Activated naive CD4-positive, alpha-beta T cell treated with anti-CD3 and anti-CD28 coated beads for 36 hours (primary cell): ENCODE results near the gene ME3. TPM values are rescaled to one million over a fixed set of nuclear protein-coding genes. Genes with fewer than 3 reads are reported as not detected.
A peak's percentile ranks its signal among the peaks of the same experiment; 100 is the strongest.

ENCODE experiments used
- CTCF ChIA-PET: fragments of 350-600 bp; sonication (Branson Sonifier 250); formaldehyde crosslinking; loops from one replicate; lab custom pipeline; 2021; ENCODE audit warnings: antibody characterized with exemption; lab: Charles Lee
- DNase-seq: peaks from one replicate; pipeline ENCODE4 v3.0.0-alpha.2; 2020
- H3K27ac Mint-ChIP-seq: one replicate; pipeline ENCODE4 v1.8.0; 2021; ENCODE audit warnings: mild to moderate bottlenecking, mixed read lengths
- H3K27me3 Mint-ChIP-seq: one replicate; pipeline ENCODE4 v1.8.0; 2021; ENCODE audit warnings: low read depth, mixed read lengths
- H3K36me3 Mint-ChIP-seq: one replicate; pipeline ENCODE4 v1.8.0; 2021; ENCODE audit warnings: low read depth, mixed read lengths
- H3K4me1 Mint-ChIP-seq: one replicate; pipeline ENCODE4 v1.8.0; 2021; ENCODE audit warnings: low read depth, mixed read lengths
- H3K4me3 Mint-ChIP-seq: one replicate; pipeline ENCODE4 v1.8.0; 2021; ENCODE audit warnings: mild to moderate bottlenecking, moderate library complexity, mixed read lengths
- H3K9me3 Mint-ChIP-seq: one replicate; pipeline ENCODE4 v1.8.0; 2021; ENCODE audit warnings: mixed read lengths
- intact Hi-C: fragments of 100-400 bp; cut with micrococcal nuclease; formaldehyde crosslinking; loops from one replicate; pipeline ENCODE4 v1.15.1; 2023
- total RNA-seq, 2 experiments: library from RNA; stranded (reverse); gene quantifications; one replicate each; pipeline ENCODE4 v1.2.3, GENCODE V29; 2021

The ME3 gene
- total RNA-seq, 2 experiments from 2014 or later, result 6.0 to 6.7 TPM

DNA sequence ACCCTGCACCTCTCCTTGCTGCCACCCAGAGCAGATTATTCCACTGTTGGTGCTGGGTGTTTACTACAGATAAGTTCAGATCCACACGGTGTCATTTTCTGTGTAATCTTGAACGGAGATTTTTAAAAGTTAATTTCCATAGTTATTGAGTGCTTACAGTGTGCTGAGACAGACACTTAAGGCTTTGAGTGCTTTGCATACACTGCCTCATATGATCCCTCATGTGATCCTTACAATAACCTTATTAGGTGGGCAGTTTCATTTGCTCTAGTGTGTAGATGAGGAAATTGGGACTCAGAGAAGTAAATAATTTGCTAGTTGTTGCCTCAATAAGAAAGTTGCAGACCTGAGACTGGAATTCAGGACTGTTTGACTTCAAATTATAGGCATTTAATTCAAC is 32.3 kb upstream of the ME3 start:
- Mint-ChIP-seq H3K4me1 (peaks cover 1% of the 10 kb centered on the region), H3K27ac (no peak overlapping the region), H3K36me3 (no peaks in the 10 kb centered on the region), H3K4me3 (no peak overlapping the region), H3K9me3 (no peaks in the 10 kb centered on the region), H3K27me3 (peaks cover 13% of the 10 kb centered on the region)
- no peak for DNase-seq
- intact Hi-C loops, result no loop called here
- CTCF ChIA-PET, result interaction anchor here (0.7 to 1.1 kb wide), 2 partner anchors 13 to 34 kb away, joined by 3 read pairs; no protein-coding TSS in a partner anchor

DNA sequence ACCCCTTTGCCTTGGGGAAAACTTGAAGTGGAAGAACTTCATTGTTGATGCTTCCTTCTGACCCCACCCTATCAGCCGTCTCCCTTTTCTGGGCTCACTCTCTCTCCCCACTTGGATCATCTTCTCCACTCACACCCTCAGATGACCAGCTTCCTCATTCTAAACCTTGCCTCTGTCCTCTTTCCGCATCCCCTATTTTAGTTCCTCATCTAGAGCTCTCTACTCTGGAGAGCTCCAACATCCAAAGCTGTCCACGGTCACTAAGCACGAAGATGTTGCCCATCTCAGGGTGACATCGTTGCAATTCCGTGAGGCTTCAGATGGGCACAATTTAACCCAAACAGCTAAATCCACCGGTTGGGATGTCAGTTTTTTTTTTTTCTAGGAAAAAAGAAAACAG is 31.6 kb upstream of the ME3 start:
- CTCF ChIA-PET, result interaction anchor here (0.6 to 0.7 kb wide), 2 partner anchors 33 to 896 kb away, joined by 3 read pairs; no protein-coding TSS in a partner anchor
- intact Hi-C loops, result no loop called here
- Mint-ChIP-seq H3K27ac (no peak overlapping the region), H3K4me1 (peaks cover 3% of the 10 kb centered on the region), H3K4me3 (no peak overlapping the region), H3K9me3 (no peaks in the 10 kb centered on the region), H3K36me3 (no peaks in the 10 kb centered on the region), H3K27me3 (peaks cover 13% of the 10 kb centered on the region)
- no peak for DNase-seq

DNA sequence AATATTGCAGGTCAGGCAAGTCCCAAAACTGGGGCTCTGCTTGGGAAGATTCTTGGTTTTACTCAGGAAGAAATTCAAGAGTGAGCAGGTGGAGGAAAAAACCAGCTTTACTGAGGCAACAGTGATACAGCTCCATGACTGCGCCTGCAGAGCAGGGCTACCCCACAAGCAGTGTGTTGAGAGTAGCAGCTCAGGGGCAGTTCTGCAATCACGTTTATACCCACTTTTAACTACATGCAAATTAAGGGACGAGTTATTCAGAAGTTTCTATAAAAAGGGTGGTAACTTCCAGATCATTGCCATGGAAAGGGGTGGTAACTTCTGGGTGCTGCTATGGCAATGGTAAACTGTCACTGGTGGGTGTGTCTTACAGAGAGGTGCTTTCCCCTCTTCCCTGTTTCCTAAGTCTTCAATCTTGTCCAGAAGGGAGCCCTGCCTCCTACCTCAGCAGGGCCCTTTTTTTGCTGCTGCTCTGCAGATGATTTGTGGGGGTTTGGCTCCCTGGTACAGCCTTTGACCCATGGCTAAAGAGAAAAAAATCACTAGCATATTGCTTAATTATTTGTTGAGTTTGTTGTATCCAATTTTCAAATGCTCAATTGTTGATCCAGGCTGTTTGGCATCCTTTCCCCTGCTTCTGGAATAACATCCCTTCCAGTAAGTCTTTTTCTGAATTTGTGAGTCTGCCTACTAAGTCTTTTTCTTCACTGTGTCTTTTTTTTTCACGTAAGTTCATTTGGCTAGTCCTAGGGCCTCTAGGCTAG is 30.0 kb upstream of the ME3 start:
- intact Hi-C loops, result no loop called here
- no peaks in the 10 kb centered on the region for H3K9me3 Mint-ChIP-seq
- no peaks in the 10 kb centered on the region for H3K36me3 Mint-ChIP-seq
- no peak for DNase-seq
- H3K4me1 Mint-ChIP-seq, result peaks cover 6% of the 10 kb centered on the region
- CTCF ChIA-PET, result no interaction called here
- H3K27ac Mint-ChIP-seq, result no peak overlapping the region
- H3K27me3 Mint-ChIP-seq, result peaks cover 13% of the 10 kb centered on the region
- no peak overlapping the region for H3K4me3 Mint-ChIP-seq

DNA sequence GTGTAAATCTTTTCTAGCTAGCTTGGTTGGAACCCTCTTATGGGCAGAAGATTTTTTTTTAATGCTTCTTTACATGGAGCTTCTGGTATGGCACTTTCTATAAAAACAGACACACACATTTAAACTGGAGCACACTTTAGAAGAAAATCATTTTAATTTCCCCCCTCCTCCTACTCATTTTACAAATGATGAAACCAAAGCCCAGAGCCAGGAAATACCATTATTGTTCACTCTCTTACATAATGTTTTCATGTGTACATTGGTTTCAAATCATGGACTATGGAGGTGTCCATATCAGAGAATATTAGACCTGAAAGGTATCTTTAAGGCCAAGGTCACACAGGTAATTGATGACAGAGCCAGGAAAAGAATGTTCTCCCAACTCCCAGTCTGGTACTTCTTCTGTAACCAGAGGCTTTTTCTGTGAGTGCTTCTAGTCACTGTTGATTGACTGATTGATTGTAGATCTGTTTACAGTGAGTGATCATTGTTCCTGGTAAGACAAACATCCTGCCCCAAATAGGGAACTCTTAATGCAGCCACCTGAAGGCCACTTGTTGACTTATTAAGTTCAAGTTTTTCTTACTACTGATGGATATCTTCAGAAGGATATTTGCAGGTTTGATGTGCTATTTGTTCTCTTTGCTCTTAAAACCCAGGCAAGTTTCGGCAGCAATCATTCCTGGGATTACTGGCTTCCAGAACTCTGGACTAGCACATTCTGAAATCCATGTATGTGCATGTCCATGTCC is 26.8 kb upstream of the ME3 start:
- intact Hi-C loops, result no loop called here
- H3K4me3 Mint-ChIP-seq, result no peak overlapping the region
- CTCF ChIA-PET, result no interaction called here
- H3K27me3 Mint-ChIP-seq, result peaks cover 4% of the 10 kb centered on the region
- H3K9me3 Mint-ChIP-seq, result no peaks in the 10 kb centered on the region
- DNase-seq, result no peak
- H3K4me1 Mint-ChIP-seq, result peaks cover 6% of the 10 kb centered on the region
- H3K27ac Mint-ChIP-seq, result no peak overlapping the region
- H3K36me3 Mint-ChIP-seq, result no peaks in the 10 kb centered on the region

DNA sequence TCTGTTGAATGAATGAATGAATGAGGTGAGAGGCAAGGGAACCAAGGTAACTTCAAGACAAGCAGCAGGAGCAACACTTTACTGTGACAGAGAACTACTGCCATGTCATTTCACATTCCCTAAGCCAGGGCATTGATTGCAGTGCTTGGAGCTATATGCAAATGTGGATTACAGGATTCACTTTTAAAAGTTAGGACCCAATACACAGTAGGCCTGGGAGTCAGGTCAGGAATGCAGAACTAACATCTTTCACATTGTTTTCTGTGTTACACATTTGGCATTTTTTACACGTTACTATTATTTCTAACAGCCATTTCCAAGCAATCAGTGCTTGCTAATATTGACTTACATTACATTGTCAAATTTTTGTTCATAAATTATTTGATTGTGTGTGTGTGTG is 26.2 kb upstream of the ME3 start:
- peaks cover 4% of the 10 kb centered on the region for H3K27me3 Mint-ChIP-seq
- H3K27ac Mint-ChIP-seq, result no peak overlapping the region
- no peak overlapping the region for H3K4me3 Mint-ChIP-seq
- no peak for DNase-seq
- intact Hi-C loops, result no loop called here
- H3K36me3 Mint-ChIP-seq, result no peaks in the 10 kb centered on the region
- CTCF ChIA-PET, result no interaction called here
- H3K4me1 Mint-ChIP-seq, result peaks cover 6% of the 10 kb centered on the region
- no peaks in the 10 kb centered on the region for H3K9me3 Mint-ChIP-seq

DNA sequence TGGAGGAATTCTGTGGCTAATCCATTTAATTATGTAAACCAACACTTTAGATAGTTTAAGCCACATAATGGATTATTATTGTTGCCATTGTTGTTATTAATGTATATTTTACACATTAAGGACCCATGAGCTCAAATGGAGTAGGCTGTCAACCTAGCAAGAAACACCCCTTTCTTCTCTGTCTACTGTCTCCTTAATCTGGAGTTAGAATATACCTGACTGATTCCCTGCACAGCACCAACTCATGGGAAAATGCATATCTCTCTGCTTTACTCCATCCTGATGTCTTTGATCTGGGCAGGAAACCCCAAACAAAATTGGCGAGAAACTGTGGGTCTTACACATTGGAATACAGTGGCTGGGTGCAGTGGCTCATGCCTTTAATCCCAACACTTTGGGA is 24.0 kb upstream of the ME3 start:
- Mint-ChIP-seq H3K4me3 (no peak overlapping the region), H3K36me3 (no peaks in the 10 kb centered on the region), H3K4me1 (peaks cover 6% of the 10 kb centered on the region), H3K9me3 (no peaks in the 10 kb centered on the region), H3K27me3 (peaks cover 3% of the 10 kb centered on the region), H3K27ac (no peak overlapping the region)
- DNase-seq, result no peak
- CTCF ChIA-PET, result no interaction called here
- intact Hi-C loops, result no loop called here

DNA sequence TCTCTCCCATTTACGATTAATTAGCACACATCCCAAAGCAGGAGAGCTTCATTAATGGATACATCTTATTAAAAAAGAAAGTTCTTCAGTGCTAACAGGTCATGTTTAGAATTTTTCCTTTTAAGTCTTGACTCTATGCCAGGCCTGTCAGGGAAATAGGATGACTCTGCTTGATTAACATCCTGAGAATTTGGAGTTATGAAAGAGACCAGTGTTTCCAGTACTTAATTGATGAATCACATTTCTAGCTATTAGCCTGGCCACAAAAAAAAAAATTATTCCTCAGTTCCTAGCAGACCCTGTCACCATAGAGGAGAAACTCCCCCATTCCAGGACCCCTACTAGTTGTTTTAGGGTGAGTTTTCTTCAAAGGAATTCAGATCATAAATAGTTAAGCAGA is 23.6 kb upstream of the ME3 start:
- no peak overlapping the region for H3K4me3 Mint-ChIP-seq

DNA sequence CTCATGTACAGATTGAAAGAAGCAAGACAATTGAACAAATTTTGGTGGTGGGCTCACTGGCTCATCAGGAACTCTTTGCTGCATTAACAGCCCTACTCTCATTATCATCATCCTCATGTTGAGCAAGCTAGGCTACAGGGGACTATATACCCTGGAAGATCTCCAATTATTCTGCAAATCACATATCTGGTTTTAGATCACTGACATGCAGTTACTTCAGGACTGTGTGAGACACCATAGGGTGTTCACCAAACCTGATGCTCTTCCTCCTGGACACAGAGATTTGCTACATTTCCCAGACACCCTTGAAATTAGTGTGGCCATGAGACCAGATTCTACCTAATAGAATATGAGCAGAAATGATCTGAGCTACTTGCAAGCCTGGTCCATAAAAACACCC is 23.0 kb upstream of the ME3 start:
- intact Hi-C loops, result no loop called here
- H3K27ac Mint-ChIP-seq, result no peak overlapping the region
- CTCF ChIA-PET, result no interaction called here
- H3K9me3 Mint-ChIP-seq, result no peaks in the 10 kb centered on the region
- no peak for DNase-seq
- H3K4me1 Mint-ChIP-seq, result peaks cover 5% of the 10 kb centered on the region
- H3K4me3 Mint-ChIP-seq, result no peak overlapping the region
- no peaks in the 10 kb centered on the region for H3K36me3 Mint-ChIP-seq
- H3K27me3 Mint-ChIP-seq, result peaks cover 3% of the 10 kb centered on the region

More for the DNA sequence above, 23.6 kb upstream of the ME3 start:
- Mint-ChIP-seq H3K9me3 (no peaks in the 10 kb centered on the region), H3K4me1 (peaks cover 6% of the 10 kb centered on the region), H3K27me3 (peaks cover 3% of the 10 kb centered on the region), H3K36me3 (no peaks in the 10 kb centered on the region), H3K27ac (no peak overlapping the region)
- intact Hi-C loops, result no loop called here
- CTCF ChIA-PET, result no interaction called here
- DNase-seq, result no peak

DNA sequence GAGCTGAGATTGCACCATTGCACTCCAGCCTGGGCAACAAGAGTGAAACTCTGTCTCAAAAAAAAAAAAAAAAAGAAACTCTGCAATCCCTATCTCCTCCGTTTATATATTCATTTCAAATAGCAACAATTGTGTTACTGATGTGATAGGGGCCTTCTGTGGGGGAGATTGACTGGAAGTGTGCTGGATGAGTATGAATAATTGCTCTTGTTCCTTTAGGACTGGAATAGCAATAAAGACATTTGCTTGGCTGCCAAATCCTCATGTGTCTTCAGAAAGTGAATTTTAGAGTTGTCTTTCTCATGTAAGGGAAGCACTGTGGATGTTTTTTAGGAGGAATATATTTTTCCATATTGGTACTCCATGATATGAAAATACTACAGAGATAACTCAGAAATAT is 21.1 kb upstream of the ME3 start:
- intact Hi-C loops, result no loop called here
- DNase-seq, result no peak

DNA sequence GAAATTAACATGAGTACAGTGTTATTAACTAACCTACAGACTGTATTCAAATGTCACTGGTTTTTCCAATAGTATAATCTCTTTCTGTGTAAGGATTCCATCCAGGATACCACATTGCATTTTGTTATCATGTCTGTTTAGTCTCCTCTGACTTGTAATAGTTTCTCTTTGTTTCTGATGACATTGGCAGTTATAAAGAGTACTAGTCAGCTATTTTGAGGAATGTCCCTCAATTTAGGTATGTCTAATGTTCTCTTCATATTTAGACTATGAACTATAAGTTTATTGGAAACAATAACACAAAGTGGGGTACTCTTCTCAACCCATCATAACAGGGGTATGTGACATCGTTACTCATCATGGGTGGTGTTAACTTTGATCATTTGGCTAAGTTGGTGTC is 20.3 kb upstream of the ME3 start:
- Mint-ChIP-seq H3K4me1 (peaks cover 16% of the 10 kb centered on the region), H3K27ac (no peak overlapping the region), H3K27me3 (peaks cover 3% of the 10 kb centered on the region), H3K9me3 (no peaks in the 10 kb centered on the region), H3K4me3 (no peak overlapping the region), H3K36me3 (no peaks in the 10 kb centered on the region)
- no peak for DNase-seq
- intact Hi-C loops, result no loop called here
- CTCF ChIA-PET, result no interaction called here

More for the DNA sequence above, 21.1 kb upstream of the ME3 start:
- CTCF ChIA-PET, result no interaction called here
- H3K36me3 Mint-ChIP-seq, result no peaks in the 10 kb centered on the region
- H3K9me3 Mint-ChIP-seq, result no peaks in the 10 kb centered on the region
- H3K4me1 Mint-ChIP-seq, result peaks cover 8% of the 10 kb centered on the region
- H3K27ac Mint-ChIP-seq, result no peak overlapping the region
- peaks cover 3% of the 10 kb centered on the region for H3K27me3 Mint-ChIP-seq
- H3K4me3 Mint-ChIP-seq, result no peak overlapping the region

DNA sequence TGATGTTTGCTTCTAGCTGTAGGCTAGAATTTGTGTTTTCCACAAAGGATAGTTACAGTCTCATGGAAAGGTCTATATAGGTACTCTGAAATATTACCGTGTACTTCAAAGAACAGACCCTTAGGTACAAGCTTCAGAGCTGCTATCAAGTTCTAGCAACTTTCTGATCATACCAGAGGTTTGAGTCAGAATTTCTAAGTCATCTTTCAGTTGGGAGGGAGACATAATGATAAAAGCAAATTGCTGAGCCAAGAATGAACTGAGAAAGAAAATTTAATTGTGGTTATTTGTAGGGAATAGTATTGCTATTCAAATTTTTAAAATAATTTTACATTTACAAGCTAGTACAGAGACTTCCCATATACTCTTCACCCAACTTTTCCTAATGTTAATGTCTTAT is 19.9 kb upstream of the ME3 start:
- Mint-ChIP-seq H3K36me3 (no peaks in the 10 kb centered on the region), H3K27ac (no peak overlapping the region), H3K4me3 (no peak overlapping the region), H3K4me1 (peaks cover 19% of the 10 kb centered on the region), H3K9me3 (no peaks in the 10 kb centered on the region), H3K27me3 (peaks cover 3% of the 10 kb centered on the region)
- CTCF ChIA-PET, result no interaction called here
- intact Hi-C loops, result no loop called here
- DNase-seq, result no peak

DNA sequence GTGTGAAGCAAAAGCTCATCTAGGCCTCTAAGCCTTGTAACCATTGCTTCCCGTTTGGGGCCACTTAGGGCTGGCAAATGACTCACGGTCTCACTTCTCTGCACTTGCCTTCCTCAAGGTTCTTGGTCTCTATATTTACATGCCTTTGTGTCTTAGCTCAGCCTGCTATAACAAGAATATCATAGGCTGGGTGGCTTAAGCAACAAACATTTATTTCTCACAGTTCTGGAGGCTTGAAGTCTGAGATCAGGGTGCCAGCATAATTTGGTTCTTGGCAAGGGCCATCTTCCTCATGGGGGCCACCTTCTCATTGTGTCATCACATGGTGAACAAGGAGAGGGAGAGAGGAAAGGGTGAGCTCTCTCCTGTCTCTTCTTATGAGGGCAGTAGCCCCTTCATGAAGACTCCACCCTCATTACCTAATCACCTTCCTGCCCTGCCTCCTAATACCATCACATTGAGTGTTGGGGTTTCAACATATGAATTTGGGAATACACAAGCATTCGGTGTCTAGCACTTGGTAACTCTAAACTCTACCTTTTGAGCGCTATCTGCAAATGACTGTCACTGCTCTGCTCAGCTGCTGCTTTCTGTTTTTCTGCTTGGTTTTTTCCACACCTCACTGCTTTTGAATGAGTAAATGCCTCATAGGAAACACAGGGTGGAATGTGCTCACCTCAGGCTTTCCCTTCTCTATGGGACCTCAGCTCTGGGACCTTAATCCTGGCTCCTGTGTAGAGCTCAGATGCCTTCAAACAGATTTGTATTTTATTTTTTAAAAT is 16.2 kb upstream of the ME3 start:
- peak; percentile 70 for DNase-seq
- H3K4me3 Mint-ChIP-seq, result no peak overlapping the region
- intact Hi-C loops, result loop anchor here (1.0 to 10.0 kb wide), 6 partner anchors 16 to 741 kb away; partner anchors contain the start of genes ME3 and TMEM135
- H3K27ac Mint-ChIP-seq, result peak overlapping the region; percentile 90
- H3K4me1 Mint-ChIP-seq, result peaks cover 27% of the 10 kb centered on the region
- H3K36me3 Mint-ChIP-seq, result no peaks in the 10 kb centered on the region
- CTCF ChIA-PET, result interaction anchor here (1.0 to 1.6 kb wide), 3 partner anchors 39 to 96 kb away, joined by 3 to 5 read pairs (median 4); no protein-coding TSS in a partner anchor
- H3K9me3 Mint-ChIP-seq, result no peaks in the 10 kb centered on the region
- H3K27me3 Mint-ChIP-seq, result peaks cover 2% of the 10 kb centered on the region
